Panc1 (cell line): ENCODE measurements around the gene AGTR1. TPM values are rescaled to one million over a fixed set of nuclear protein-coding genes. Genes with fewer than 3 reads are reported as not detected.

Source experiments
- ATAC-seq: fragments of 200-7000 bp; cut with Tn5 transposase; 2 replicates; pipeline ENCODE4 v1.9.1; 2020; ENCODE audit warnings: mild to moderate bottlenecking, moderate library complexity
- BruUV-seq: library from RNA; stranded (reverse); fragments of 400-500 nt; replicated peaks from 2 replicates; lab custom pipeline; 2021; lab: Mats Ljungman, UMichigan
- CTCF ChIA-PET: fragments of 300-600 bp; sonication (Branson Sonifier 250); formaldehyde crosslinking; loops from one replicate; lab custom pipeline; 2022; ENCODE audit warnings: antibody characterized with exemption; lab: Charles Lee
- POLR2A ChIA-PET: fragments of 300-600 bp; sonication (Branson Sonifier 250); formaldehyde crosslinking; loops from one replicate; lab custom pipeline; 2022; ENCODE audit warnings: antibody characterized with exemption; lab: Charles Lee
- DNase-seq: peaks from one replicate; pipeline ENCODE4 v3.0.0-alpha.2; 2010; ENCODE audit warnings: low read depth, low spot score
- H3K27ac ChIP-seq: 2 replicates; pipeline ENCODE4 v1.5.1; 2011; ENCODE audit warnings: mild to moderate bottlenecking, low read length, inconsistent platforms
- H3K27me3 ChIP-seq: fragments of 200-500 bp; sonication (Bioruptor generic); 2 replicates; pipeline ENCODE4 v1.6.0; 2014; ENCODE audit warnings: low read length, inconsistent platforms; ENCODE audit not compliant: control insufficient read depth, insufficient read depth
- H3K36me3 ChIP-seq: fragments of 200-500 bp; sonication (Bioruptor generic); 2 replicates; pipeline ENCODE4 v1.5.1; 2014; ENCODE audit warnings: inconsistent platforms, mild to moderate bottlenecking, low read length, moderate library complexity; ENCODE audit not compliant: control insufficient read depth, insufficient read depth
- H3K4me1 ChIP-seq: 2 replicates; pipeline ENCODE4 v1.5.1; 2011; ENCODE audit warnings: inconsistent platforms, mild to moderate bottlenecking, low read length, moderate library complexity; ENCODE audit not compliant: control insufficient read depth, insufficient read depth
- H3K4me3 ChIP-seq, 2 experiments: 2 replicates each; pipeline ENCODE4 v1.5.1; 2011 to 2012; ENCODE audit warnings: low read depth in 2 of 2, low read length in 2 of 2, mild to moderate bottlenecking in 2 of 2, inconsistent platforms in 1 of 2, moderate library complexity in 1 of 2
- H3K9me3 ChIP-seq: fragments of 200-500 bp; sonication (Bioruptor generic); 2 replicates; pipeline ENCODE4 v1.5.1; 2014; ENCODE audit warnings: low read depth, mild to moderate bottlenecking, inconsistent platforms, low read length, moderate library complexity; ENCODE audit not compliant: control insufficient read depth, insufficient read depth
- CTCF ChIP-seq: fragments of 450-650 bp; IDR thresholded peaks from 2 replicates; pipeline ENCODE4 v1.5.1; 2017; ENCODE audit warnings: mild to moderate bottlenecking
- POLR2AphosphoS5 ChIP-seq: IDR thresholded peaks from 2 replicates; pipeline ENCODE4 v1.6.1; 2012; ENCODE audit warnings: mild to moderate bottlenecking, low read depth, low read length, moderate library complexity
- SIN3A ChIP-seq: IDR thresholded peaks from 2 replicates; pipeline ENCODE4 v1.6.1; 2012; ENCODE audit warnings: low read depth, mild to moderate bottlenecking, low read length, moderate library complexity, borderline replicate concordance; ENCODE audit not compliant: insufficient read depth
- TCF7L2 ChIP-seq: IDR thresholded peaks from 2 replicates; pipeline ENCODE4 v1.6.1; 2011; ENCODE audit warnings: mild to moderate bottlenecking, low read depth, low read length, inconsistent platforms
- in situ Hi-C: cut with HindIII; loops from 2 replicates; pipeline ENCODE4 v1.10.0; 2016; ENCODE audit warnings: low sequenced_read_pairs, low pct_unique_long_range_greater_than_20kb
- intact Hi-C: fragments of 100-400 bp; cut with micrococcal nuclease; formaldehyde crosslinking; loops from one replicate; pipeline ENCODE4 v1.10.0; 2022; ENCODE audit not compliant: unreplicated experiment
- total RNA-seq: library from RNA; stranded (reverse); gene quantifications from one replicate; pipeline ENCODE4 v1.2.1, GENCODE V29; 2021; ENCODE audit not compliant: unreplicated experiment
- TF ChIP-seq, protein P1 (sequence below), 2 experiments: IDR thresholded peaks; 2 replicates each; pipeline ENCODE4 v1.6.1; 2011 to 2012; ENCODE audit warnings: low read depth in 2 of 2, control low read depth in 1 of 2, low read length in 1 of 2, mild to moderate bottlenecking in 1 of 2, moderate library complexity in 1 of 2; ENCODE audit not compliant: insufficient read depth in 1 of 2

The AGTR1 gene
- total RNA-seq, 1 experiment from 2014 or later: 0.28 TPM

- no peaks in the 10 kb centered on the region for H3K9me3 ChIP-seq
- no peak for DNase-seq
- TF ChIP-seq POLR2AphosphoS5: no peak
- TF ChIP-seq, protein P1, sequence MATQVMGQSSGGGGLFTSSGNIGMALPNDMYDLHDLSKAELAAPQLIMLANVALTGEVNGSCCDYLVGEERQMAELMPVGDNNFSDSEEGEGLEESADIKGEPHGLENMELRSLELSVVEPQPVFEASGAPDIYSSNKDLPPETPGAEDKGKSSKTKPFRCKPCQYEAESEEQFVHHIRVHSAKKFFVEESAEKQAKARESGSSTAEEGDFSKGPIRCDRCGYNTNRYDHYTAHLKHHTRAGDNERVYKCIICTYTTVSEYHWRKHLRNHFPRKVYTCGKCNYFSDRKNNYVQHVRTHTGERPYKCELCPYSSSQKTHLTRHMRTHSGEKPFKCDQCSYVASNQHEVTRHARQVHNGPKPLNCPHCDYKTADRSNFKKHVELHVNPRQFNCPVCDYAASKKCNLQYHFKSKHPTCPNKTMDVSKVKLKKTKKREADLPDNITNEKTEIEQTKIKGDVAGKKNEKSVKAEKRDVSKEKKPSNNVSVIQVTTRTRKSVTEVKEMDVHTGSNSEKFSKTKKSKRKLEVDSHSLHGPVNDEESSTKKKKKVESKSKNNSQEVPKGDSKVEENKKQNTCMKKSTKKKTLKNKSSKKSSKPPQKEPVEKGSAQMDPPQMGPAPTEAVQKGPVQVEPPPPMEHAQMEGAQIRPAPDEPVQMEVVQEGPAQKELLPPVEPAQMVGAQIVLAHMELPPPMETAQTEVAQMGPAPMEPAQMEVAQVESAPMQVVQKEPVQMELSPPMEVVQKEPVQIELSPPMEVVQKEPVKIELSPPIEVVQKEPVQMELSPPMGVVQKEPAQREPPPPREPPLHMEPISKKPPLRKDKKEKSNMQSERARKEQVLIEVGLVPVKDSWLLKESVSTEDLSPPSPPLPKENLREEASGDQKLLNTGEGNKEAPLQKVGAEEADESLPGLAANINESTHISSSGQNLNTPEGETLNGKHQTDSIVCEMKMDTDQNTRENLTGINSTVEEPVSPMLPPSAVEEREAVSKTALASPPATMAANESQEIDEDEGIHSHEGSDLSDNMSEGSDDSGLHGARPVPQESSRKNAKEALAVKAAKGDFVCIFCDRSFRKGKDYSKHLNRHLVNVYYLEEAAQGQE (IDR thresholded peaks at IDR 0.05; ENCODE audit: insufficient read depth in 1 of 2, low read depth in 2 of 2, low read length in 1 of 2): no peak
- TF ChIP-seq TCF7L2: no peak
- no peak for TF ChIP-seq CTCF
- no peak for TF ChIP-seq SIN3A
- in situ Hi-C loops (no loop called here), intact Hi-C loops (no loop called here)
- no TSS peak for BruUV-seq
- ATAC-seq: no peak
- H3K27ac ChIP-seq: no peak overlapping the region
- no peak overlapping the region for H3K4me3 ChIP-seq
- CTCF ChIA-PET: no interaction called here
- H3K27me3 ChIP-seq: peaks cover 2% of the 10 kb centered on the region; the same call in 1 of the 2 replicates
- POLR2A ChIA-PET: no interaction called here
- no peaks in the 10 kb centered on the region for H3K4me1 ChIP-seq
- no peaks in the 10 kb centered on the region for H3K36me3 ChIP-seq
Observed at GRCh38 chr3:148710665-148711064, 13.0 kb downstream of the AGTR1 start.

DNA sequence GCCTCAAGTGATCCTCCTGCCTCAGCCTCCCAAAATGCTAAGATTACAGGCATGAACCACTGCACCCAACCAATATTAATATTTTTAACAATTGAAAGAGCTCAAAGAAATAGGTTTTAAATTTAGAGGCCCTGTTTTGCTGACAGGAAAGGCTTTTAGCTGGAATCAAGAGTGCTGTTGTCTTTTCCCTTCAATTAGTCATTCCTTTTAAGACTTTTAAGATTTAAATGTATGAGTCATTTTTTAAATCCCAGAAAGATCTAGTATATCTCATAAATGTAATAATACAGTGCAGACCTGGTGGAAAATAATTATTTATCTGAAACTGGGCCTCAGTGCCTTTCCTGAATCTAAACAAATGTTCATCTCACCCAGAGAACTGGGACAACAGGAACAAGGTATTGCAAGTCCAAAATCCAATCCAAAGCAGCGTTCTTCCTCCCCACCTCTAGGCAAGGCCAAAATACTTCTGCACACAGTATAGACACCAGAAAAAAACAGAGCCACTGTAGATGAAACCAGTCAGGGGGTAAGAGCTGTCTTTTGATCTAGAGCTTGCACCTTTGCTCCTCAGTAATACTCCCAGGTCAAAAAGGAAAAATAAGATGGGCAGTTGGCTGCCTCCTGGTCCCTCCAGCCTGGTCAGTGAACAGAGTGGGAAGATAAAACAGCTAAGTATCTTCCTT is 14.4 kb downstream of the AGTR1 start:
- no peak overlapping the region for H3K27ac ChIP-seq
- ChIA-PET CTCF (no interaction called here), POLR2A (no interaction called here)
- H3K27me3 ChIP-seq: no peaks in the 10 kb centered on the region; the same call in 1 of the 2 replicates
- no TSS peak for BruUV-seq
- in situ Hi-C loops (no loop called here), intact Hi-C loops (no loop called here)
- H3K4me1 ChIP-seq: no peaks in the 10 kb centered on the region
- no peak for DNase-seq
- TF ChIP-seq SIN3A: no peak
- TF ChIP-seq POLR2AphosphoS5: no peak
- TF ChIP-seq TCF7L2: no peak
- TF ChIP-seq CTCF: no peak
- TF ChIP-seq, protein P1 (IDR thresholded peaks at IDR 0.05; ENCODE audit: insufficient read depth in 1 of 2, low read depth in 2 of 2, low read length in 1 of 2): no peak
- no peak overlapping the region for H3K4me3 ChIP-seq
- no peak for ATAC-seq
- H3K9me3 ChIP-seq: no peaks in the 10 kb centered on the region
- no peaks in the 10 kb centered on the region for H3K36me3 ChIP-seq
